ENCODE measurements around the gene ZBTB7B.
"Not testable (repeated sequence)": the region's sequence is repeated elsewhere in the genome, so short reads cannot be mapped to it uniquely, and the experiment has no call there.

The ZBTB7B gene

DNA sequence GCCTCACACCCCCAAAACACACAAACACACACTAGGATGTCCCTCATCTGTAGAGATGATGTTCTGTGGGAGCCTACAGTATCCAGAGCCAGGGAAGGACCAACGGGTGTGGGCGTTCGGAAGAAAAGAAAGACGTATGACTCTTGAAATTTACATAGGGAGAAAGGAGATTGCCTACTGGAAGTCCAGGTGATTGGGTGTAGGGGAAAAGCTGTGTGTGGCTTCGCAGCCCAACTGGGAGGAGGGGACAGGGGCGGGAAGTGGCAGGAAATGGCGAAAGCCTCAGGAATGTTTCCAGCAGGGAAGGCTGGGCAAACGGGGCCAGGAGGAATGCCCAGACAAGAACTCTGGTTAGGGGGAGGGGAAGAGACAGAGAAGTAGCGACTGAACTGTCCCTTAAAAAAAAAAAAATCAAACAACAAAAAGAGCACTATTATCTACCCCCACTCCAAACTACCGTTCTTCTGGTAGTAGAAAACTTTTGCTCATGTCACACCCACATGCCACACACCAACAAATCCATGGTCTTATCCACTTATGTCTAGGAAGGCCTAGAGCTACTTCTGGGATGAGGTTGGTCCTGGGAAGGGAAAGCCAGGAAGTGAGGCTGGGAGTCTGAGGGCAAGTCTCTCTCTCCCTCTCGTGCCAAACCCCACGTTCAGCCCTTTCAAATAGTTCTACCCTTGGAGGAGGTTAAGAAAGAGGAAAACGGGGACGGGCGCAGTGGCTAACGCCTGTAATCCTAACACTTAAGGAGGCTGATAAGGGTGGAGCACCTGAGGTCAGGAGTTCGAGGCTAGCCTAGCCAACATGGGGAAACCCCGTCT lies 29.9 kb upstream of the ZBTB7B start:
- peak; percentile 97 for DNase-seq (ENCODE audit: low read depth, low spot score)
- H3K4me3 ChIP-seq (ENCODE audit: low read depth, low read length) = peak overlapping the region; percentile 71

DNA sequence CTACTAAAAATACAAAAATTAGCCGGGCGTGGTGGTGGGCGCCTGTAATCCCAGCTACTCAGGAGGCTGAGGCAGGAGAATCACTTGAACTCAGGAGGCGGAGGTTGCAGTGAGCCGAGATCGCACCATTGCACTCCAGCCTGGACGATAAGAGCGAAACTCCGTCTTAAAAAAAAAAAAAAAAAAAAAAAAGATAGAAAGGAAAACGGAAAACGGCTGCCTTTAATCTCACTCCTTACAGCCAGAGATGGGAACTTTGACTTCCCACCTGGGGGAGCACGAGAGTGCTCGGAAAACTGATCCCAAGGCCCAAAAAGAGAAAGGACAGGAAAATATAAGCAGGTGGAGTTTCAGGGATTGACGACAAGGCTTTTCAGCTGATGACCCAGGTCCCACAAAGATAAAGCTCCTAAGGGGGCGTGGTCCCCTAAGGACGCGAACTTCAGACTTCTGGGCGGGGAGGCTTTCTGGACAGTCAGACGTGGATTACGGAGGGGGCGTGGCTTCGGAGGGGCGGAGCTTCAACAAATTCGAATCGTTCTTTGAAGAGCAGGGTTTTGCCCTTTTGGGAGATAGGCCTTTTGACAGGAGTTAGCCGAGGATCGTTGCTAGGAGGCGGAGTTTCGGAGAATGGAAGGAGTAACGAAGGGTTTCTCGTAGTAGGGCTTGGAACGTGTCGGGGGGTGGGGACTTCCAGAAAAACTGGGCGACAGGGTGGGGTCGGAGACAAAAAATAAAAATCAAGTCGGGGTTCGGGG lies 29.1 kb upstream of the ZBTB7B start:
- TF ChIP-seq, protein P1, sequence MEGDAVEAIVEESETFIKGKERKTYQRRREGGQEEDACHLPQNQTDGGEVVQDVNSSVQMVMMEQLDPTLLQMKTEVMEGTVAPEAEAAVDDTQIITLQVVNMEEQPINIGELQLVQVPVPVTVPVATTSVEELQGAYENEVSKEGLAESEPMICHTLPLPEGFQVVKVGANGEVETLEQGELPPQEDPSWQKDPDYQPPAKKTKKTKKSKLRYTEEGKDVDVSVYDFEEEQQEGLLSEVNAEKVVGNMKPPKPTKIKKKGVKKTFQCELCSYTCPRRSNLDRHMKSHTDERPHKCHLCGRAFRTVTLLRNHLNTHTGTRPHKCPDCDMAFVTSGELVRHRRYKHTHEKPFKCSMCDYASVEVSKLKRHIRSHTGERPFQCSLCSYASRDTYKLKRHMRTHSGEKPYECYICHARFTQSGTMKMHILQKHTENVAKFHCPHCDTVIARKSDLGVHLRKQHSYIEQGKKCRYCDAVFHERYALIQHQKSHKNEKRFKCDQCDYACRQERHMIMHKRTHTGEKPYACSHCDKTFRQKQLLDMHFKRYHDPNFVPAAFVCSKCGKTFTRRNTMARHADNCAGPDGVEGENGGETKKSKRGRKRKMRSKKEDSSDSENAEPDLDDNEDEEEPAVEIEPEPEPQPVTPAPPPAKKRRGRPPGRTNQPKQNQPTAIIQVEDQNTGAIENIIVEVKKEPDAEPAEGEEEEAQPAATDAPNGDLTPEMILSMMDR (IDR thresholded peaks at IDR 0.05; ENCODE audit: low read depth, low read length) = peak; percentile 10
- in situ Hi-C loops (cut with HindIII; ENCODE audit: low sequenced_read_pairs) = no loop called here
- peak overlapping the region; percentile 71 for H3K4me3 ChIP-seq (ENCODE audit: low read depth, low read length)
- DNase-seq (ENCODE audit: low read depth, low spot score) = peak; percentile 98

More for the DNA sequence above, 29.9 kb upstream of the ZBTB7B start:
- TF ChIP-seq, protein P1 (IDR thresholded peaks at IDR 0.05; ENCODE audit: low read depth, low read length) = no peak
- in situ Hi-C loops (cut with HindIII; ENCODE audit: low sequenced_read_pairs) = no loop called here

DNA sequence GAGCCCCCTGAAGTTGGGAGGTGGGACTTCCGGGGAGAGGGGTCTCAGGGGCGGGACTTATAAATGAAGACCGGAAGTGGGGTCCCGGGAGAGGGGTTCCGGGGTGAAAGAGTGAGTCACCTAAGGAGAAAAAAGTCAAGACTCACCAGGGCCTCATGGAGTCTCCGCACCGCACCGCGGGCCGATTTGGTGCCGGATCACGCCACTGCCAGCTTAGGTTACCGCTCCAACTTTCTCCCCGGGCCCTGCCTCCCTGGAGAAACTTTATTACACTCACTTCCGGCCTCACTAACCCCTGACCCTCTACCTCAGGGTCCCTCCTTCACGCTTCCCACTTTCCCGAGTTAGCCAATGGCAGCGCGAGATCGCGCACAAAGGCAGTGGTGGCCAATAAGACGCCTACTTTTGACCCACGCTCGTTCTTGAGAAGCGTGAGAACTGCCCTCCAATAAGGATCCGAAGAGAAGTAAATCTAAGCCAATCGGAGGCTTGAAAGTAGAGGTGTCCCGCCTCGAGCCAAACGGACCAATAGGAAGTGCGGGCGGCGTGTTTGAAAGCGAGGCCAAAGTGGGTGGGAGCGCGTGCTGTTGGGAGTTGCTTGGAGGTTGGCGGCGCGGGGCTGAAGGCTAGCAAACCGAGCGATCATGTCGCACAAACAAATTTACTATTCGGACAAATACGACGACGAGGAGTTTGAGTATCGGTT lies 28.3 kb upstream of the ZBTB7B start, which contains the start of gene CKS1B:
Gene CKS1B, plus strand, starts transcription at position 580 of the 706 bp plus-strand sequence. Its CDS starts 65 bp downstream, at position 645.
- peak within 1 kb of the TSS; percentile 71 for H3K4me3 ChIP-seq (ENCODE audit: low read depth, low read length)
- peak; percentile 100 for DNase-seq (ENCODE audit: low read depth, low spot score)
- in situ Hi-C loops (cut with HindIII; ENCODE audit: low sequenced_read_pairs) = no loop called here
- TF ChIP-seq, protein P1 (IDR thresholded peaks at IDR 0.05; ENCODE audit: low read depth, low read length) = no peak

DNA sequence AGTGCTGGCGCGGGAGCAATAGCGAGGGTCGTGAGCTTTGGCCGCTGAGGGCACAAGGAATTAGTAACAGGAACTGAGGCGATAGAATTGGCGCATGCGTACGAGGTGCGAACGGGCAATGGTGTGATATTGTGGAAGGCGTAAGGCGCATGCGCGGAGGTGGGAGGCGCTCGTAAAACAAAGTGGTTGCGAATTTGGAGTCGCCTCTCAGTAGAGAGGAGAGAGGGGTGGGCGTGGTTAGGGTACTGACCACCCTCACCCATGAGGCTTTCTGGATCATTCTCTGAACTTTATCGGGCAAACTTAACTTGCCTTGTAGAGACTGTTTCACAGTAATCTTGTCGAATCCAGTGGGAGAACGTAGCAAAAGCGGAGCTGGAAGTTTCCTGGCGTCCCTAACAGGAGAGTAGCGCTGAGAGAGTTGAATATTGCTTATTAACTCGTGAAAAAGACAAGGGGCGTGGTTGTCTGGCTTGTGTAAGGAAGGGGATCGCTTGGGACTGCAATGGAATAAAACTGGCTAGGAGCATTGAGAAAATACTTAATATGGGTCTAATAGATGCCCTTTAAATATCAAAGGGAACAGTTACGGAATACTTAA lies 27.7 kb upstream of the ZBTB7B start:
- H3K4me3 ChIP-seq (ENCODE audit: low read depth, low read length) = peak overlapping the region; percentile 71
- TF ChIP-seq, protein P1 (IDR thresholded peaks at IDR 0.05; ENCODE audit: low read depth, low read length) = no peak
- in situ Hi-C loops (cut with HindIII; ENCODE audit: low sequenced_read_pairs) = no loop called here
- peak; percentile 96 for DNase-seq (ENCODE audit: low read depth, low spot score)

DNA sequence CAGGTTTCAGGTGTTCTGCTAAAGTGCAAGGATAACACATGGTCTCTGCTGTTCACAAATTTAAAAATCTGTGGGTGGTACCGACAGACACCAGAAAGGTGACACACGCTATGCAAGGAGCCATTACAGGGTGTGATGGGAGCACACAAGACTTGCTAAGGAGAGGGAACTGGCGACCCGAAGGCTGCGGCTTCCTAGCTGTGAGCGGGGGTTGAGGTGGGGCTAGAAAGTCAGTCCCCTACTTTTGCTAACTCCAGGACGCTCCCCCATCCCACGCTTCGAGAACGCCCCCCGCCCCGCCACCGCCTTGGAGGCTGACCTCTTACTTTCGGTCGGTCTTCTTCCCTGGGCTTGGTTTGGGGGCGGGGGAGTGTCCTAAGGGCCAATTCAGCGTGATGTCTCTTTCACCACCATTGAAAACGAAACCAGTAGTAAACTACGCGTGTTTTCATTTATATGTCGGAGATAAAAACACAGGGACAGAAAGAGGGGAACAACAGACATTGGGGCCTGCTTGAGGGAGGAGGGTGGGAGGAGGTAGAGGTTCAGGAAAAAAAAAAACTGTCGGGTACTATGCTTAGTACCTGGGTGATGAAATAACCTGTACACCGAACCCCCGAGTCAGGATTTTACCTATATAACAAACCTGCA lies 27.1 kb upstream of the ZBTB7B start:
- TF ChIP-seq, protein P1 (IDR thresholded peaks at IDR 0.05; ENCODE audit: low read depth, low read length) = no peak
- peak overlapping the region; percentile 71 for H3K4me3 ChIP-seq (ENCODE audit: low read depth, low read length)
- in situ Hi-C loops (cut with HindIII; ENCODE audit: low sequenced_read_pairs) = no loop called here
- DNase-seq (ENCODE audit: low read depth, low spot score) = peak; percentile 61

DNA sequence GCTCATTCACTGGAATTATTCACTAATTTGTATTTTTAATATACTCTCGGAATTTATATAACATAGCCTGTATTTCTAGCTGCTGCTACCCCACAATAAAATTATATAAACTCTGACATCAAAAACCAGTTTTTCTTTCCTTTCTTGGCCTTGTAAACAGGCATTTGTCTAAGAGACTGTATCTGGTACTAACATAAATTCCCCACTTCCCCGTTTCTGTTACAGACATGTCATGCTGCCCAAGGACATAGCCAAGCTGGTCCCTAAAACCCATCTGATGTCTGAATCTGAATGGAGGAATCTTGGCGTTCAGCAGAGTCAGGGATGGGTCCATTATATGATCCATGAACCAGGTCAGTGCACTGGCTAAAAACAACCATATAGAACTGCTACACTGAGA lies 24.8 kb upstream of the ZBTB7B start:
- DNase-seq (ENCODE audit: low read depth, low spot score); H3K4me3 ChIP-seq (ENCODE audit: low read depth, low read length); in situ Hi-C loops (cut with HindIII; ENCODE audit: low sequenced_read_pairs): not testable (repeated sequence)
